ENCODE measurements around the gene PCDHAC2.

PCDHAC2 gene

GRCh38 chr5:140966293-140967225 lies at the start of gene PCDHAC2:
Gene PCDHAC2 (plus strand): TSS chr5:140966476. CDS start chr5:140966767, 291 bp downstream.
- peak; percentile 55 for DNase-seq

GRCh38 chr5:140923601-140924000 lies 42.7 kb upstream of the PCDHAC2 start:
- DNase-seq = no peak

- peak; percentile 40 for DNase-seq
Measured at GRCh38 chr5:140925806-140926442, 40.4 kb upstream of the PCDHAC2 start, which contains the start of gene PCDHAC1. Gene PCDHAC1 (plus strand): TSS chr5:140926299. CDS start chr5:140926893, 594 bp downstream.

- peak; percentile 69 for DNase-seq
Measured at GRCh38 chr5:140926443-140927227, 39.6 kb upstream of the PCDHAC2 start.

- no peak for DNase-seq
Measured at GRCh38 chr5:140927228-140927573, 39.1 kb upstream of the PCDHAC2 start.

GRCh38 chr5:140934964-140935606 lies 31.2 kb upstream of the PCDHAC2 start:
- DNase-seq = no peak

- DNase-seq = no peak
Measured at GRCh38 chr5:140946578-140946977, 19.7 kb upstream of the PCDHAC2 start.

- DNase-seq = no peak
Measured at GRCh38 chr5:140951636-140952035, 14.6 kb upstream of the PCDHAC2 start.

GRCh38 chr5:140953234-140953633 lies 13.0 kb upstream of the PCDHAC2 start:
- no peak for DNase-seq

- no peak for DNase-seq
Measured at GRCh38 chr5:140962190-140962589, 4.1 kb upstream of the PCDHAC2 start.

- no peak for DNase-seq
Measured at GRCh38 chr5:140964356-140964755, 1.9 kb upstream of the PCDHAC2 start.

- DNase-seq = no peak
Measured at GRCh38 chr5:140965905-140966292, 377 bp upstream of the PCDHAC2 start.

- DNase-seq = no peak
Measured at GRCh38 chr5:140967226-140967893, 1.1 kb downstream of the PCDHAC2 start.

GRCh38 chr5:140969880-140970279 lies 3.6 kb downstream of the PCDHAC2 start:
- DNase-seq = no peak

- no peak for DNase-seq
Measured at GRCh38 chr5:140973550-140973949, 7.3 kb downstream of the PCDHAC2 start.

GRCh38 chr5:140977003-140977402 lies 10.7 kb downstream of the PCDHAC2 start:
- no peak for DNase-seq

GRCh38 chr5:140978260-140978659 lies 12.0 kb downstream of the PCDHAC2 start:
- no peak for DNase-seq

GRCh38 chr5:140978983-140979382 lies 12.7 kb downstream of the PCDHAC2 start:
- DNase-seq = no peak

- no peak for DNase-seq
Measured at GRCh38 chr5:140982083-140982716, 15.9 kb downstream of the PCDHAC2 start.

- no peak for DNase-seq
Measured at GRCh38 chr5:140986117-140986521, 19.8 kb downstream of the PCDHAC2 start.

- no peak for DNase-seq
Measured at GRCh38 chr5:140988100-140988499, 21.8 kb downstream of the PCDHAC2 start.

- DNase-seq = no peak
Measured at GRCh38 chr5:140988608-140989007, 22.3 kb downstream of the PCDHAC2 start.
